IMR-90 (cell line): ENCODE measurements around the gene TRIO.

Source experiments
- CEBPB ChIP-seq: IDR thresholded peaks from 2 replicates; pipeline ENCODE4 v1.6.1; 2012; ENCODE audit warnings: low read depth, low read length, improper control_type of control experiment
- CHD1 ChIP-seq: IDR thresholded peaks from 2 replicates; pipeline ENCODE4 v1.6.1; 2012; ENCODE audit warnings: low read depth, low read length, improper control_type of control experiment
- FOS ChIP-seq: fragments of 150-350 bp; IDR thresholded peaks from 2 replicates; pipeline ENCODE4 v1.6.1; 2016; ENCODE audit warnings: low read depth, low read length
- NFE2L2 ChIP-seq: fragments of 150-350 bp; IDR thresholded peaks from 2 replicates; pipeline ENCODE4 v1.6.1; 2016; ENCODE audit warnings: low read depth, mild to moderate bottlenecking, low read length
- POLR2A ChIP-seq: IDR thresholded peaks from 2 replicates; pipeline ENCODE4 v1.6.1; 2012; ENCODE audit warnings: mild to moderate bottlenecking, low read depth, low read length
- RAD21 ChIP-seq: IDR thresholded peaks from 2 replicates; pipeline ENCODE4 v1.6.1; 2012; ENCODE audit warnings: low read length, improper control_type of control experiment
- RCOR1 ChIP-seq: IDR thresholded peaks from 2 replicates; pipeline ENCODE4 v1.6.1; 2012; ENCODE audit warnings: mild to moderate bottlenecking, low read length, improper control_type of control experiment; ENCODE audit not compliant: insufficient replicate concordance
- RFX5 ChIP-seq: IDR thresholded peaks from 2 replicates; pipeline ENCODE4 v1.8.0; 2012; ENCODE audit warnings: low read depth, mild to moderate bottlenecking, low read length, moderate library complexity
- TF ChIP-seq, protein P1 (sequence below): conservative IDR thresholded peaks from 2 replicates; pipeline ENCODE4 v1.5.1; 2012; ENCODE audit warnings: mild to moderate bottlenecking, low read depth, low read length, improper control_type of control experiment
- TF ChIP-seq, protein P2 (sequence below): fragments of 150-350 bp; IDR thresholded peaks from 2 replicates; pipeline ENCODE4 v1.6.1; 2016; ENCODE audit warnings: low read depth, mild to moderate bottlenecking, low read length, moderate library complexity, borderline replicate concordance

DNA sequence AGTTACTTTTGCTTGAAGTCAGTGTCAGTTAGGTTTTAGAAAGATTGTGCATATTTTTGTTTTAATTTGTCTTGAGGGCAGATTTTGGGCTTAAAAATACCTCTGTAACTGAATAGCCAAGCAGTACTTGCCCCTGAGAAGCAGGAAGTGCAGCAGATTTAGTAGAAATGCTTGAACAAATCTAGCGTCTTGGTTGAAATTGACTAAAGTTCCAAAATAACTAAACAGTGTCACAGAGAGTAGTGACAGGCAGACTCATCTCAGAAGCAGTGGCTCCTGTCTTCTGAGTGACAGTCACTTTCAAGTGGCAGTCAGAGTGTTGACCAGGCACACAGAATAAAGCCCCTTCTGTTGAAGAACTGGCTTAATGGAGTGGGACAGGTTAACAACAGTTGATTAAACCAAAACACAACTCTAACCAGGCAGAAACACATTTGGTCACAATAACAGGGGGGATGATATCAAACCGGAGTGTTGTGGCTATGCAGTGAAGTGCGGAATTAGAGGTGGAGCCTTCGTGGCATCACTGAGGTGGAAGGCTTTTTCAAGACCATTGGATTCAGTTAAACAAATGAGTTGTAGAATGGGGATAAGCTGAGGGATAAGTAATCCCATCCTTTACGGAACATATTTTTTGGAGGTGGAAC lies 29.1 kb downstream of the TRIO start:
- TF ChIP-seq, protein P1, sequence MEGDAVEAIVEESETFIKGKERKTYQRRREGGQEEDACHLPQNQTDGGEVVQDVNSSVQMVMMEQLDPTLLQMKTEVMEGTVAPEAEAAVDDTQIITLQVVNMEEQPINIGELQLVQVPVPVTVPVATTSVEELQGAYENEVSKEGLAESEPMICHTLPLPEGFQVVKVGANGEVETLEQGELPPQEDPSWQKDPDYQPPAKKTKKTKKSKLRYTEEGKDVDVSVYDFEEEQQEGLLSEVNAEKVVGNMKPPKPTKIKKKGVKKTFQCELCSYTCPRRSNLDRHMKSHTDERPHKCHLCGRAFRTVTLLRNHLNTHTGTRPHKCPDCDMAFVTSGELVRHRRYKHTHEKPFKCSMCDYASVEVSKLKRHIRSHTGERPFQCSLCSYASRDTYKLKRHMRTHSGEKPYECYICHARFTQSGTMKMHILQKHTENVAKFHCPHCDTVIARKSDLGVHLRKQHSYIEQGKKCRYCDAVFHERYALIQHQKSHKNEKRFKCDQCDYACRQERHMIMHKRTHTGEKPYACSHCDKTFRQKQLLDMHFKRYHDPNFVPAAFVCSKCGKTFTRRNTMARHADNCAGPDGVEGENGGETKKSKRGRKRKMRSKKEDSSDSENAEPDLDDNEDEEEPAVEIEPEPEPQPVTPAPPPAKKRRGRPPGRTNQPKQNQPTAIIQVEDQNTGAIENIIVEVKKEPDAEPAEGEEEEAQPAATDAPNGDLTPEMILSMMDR = no peak
- no peak for TF ChIP-seq POLR2A
- TF ChIP-seq NFE2L2 = no peak
- TF ChIP-seq CHD1 = no peak
- TF ChIP-seq CEBPB = no peak
- TF ChIP-seq RCOR1 = no peak
- TF ChIP-seq RAD21 = no peak
- TF ChIP-seq FOS = no peak
- TF ChIP-seq RFX5 = no peak
- TF ChIP-seq, protein P2, sequence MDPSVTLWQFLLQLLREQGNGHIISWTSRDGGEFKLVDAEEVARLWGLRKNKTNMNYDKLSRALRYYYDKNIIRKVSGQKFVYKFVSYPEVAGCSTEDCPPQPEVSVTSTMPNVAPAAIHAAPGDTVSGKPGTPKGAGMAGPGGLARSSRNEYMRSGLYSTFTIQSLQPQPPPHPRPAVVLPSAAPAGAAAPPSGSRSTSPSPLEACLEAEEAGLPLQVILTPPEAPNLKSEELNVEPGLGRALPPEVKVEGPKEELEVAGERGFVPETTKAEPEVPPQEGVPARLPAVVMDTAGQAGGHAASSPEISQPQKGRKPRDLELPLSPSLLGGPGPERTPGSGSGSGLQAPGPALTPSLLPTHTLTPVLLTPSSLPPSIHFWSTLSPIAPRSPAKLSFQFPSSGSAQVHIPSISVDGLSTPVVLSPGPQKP = no peak
